RWPE2 (cell line): ENCODE measurements around the gene COL8A1.
A peak's percentile ranks its signal among the peaks of the same experiment; 100 is the strongest.

Experiments used
- ATAC-seq: fragments of 200-7000 bp; cut with Tn5 transposase; 3 replicates; pipeline ENCODE4 v1.9.1; 2021; ENCODE audit warnings: low read depth
- DNase-seq: peaks from one replicate; pipeline ENCODE4 v3.0.0-alpha.2; 2020; ENCODE audit warnings: low spot score
- H3K27ac ChIP-seq: fragments of 450-650 bp; 2 replicates; pipeline ENCODE4 v1.5.1; 2017; ENCODE audit warnings: mild to moderate bottlenecking; ENCODE audit not compliant: poor library complexity, severe bottlenecking
- H3K27me3 ChIP-seq: fragments of 250-450 bp; sonication (Bioruptor Pico); 2 replicates; pipeline ENCODE4 v1.5.1; 2021; ENCODE audit warnings: mild to moderate bottlenecking, moderate library complexity; ENCODE audit not compliant: insufficient read depth, poor library complexity, severe bottlenecking
- H3K36me3 ChIP-seq: fragments of 250-450 bp; sonication (Bioruptor Pico); 2 replicates; pipeline ENCODE4 v1.5.1; 2020; ENCODE audit warnings: low read depth, mild to moderate bottlenecking, moderate library complexity
- H3K4me1 ChIP-seq: fragments of 250-450 bp; sonication (Bioruptor Pico); 2 replicates; pipeline ENCODE4 v1.5.1; 2021; ENCODE audit warnings: mild to moderate bottlenecking, moderate library complexity; ENCODE audit not compliant: insufficient read depth, poor library complexity, severe bottlenecking
- H3K4me3 ChIP-seq: fragments of 250-450 bp; sonication (Bioruptor Pico); 2 replicates; pipeline ENCODE4 v1.5.1; 2021; ENCODE audit warnings: mild to moderate bottlenecking, moderate library complexity; ENCODE audit not compliant: severe bottlenecking
- H3K9me3 ChIP-seq: fragments of 250-450 bp; sonication (Bioruptor Pico); 2 replicates; pipeline ENCODE4 v1.5.1; 2021; ENCODE audit warnings: mild to moderate bottlenecking, moderate library complexity; ENCODE audit not compliant: severe bottlenecking
- TF ChIP-seq, protein P1 (sequence below): fragments of 450-650 bp; IDR thresholded peaks from one replicate; pipeline ENCODE4 v1.5.1; 2017; ENCODE audit warnings: mild to moderate bottlenecking, moderate library complexity; ENCODE audit not compliant: poor library complexity, severe bottlenecking

COL8A1 gene

DNA sequence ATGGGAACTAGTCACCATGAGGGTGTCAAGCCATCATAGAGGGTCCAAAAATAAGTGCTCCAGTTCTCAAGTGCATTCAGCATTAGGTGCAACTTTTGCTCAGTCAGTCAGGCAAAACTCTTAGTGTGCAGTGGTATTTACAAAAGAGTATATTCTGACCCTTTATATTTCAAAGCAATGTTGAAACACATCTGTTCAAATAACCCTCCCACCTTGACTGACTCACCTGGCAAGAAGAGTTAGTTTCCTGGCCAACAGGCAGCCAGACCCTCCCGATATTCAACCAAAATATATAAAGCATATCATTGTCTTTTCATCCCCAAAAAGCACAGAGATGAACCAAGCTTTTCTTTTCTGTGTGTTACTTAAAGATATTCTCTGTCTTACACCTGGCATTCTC lies 7.6 kb upstream of the COL8A1 start:
- Histone ChIP-seq H3K27me3 (no peaks in the 10 kb centered on the region), H3K27ac (peak overlapping the region; percentile 99), H3K4me1 (peaks cover 51% of the 10 kb centered on the region), H3K36me3 (no peaks in the 10 kb centered on the region), H3K9me3 (no peaks in the 10 kb centered on the region), H3K4me3 (no peak overlapping the region)
- ATAC-seq (peak; percentile 84), DNase-seq (no peak)
- TF ChIP-seq, protein P1, sequence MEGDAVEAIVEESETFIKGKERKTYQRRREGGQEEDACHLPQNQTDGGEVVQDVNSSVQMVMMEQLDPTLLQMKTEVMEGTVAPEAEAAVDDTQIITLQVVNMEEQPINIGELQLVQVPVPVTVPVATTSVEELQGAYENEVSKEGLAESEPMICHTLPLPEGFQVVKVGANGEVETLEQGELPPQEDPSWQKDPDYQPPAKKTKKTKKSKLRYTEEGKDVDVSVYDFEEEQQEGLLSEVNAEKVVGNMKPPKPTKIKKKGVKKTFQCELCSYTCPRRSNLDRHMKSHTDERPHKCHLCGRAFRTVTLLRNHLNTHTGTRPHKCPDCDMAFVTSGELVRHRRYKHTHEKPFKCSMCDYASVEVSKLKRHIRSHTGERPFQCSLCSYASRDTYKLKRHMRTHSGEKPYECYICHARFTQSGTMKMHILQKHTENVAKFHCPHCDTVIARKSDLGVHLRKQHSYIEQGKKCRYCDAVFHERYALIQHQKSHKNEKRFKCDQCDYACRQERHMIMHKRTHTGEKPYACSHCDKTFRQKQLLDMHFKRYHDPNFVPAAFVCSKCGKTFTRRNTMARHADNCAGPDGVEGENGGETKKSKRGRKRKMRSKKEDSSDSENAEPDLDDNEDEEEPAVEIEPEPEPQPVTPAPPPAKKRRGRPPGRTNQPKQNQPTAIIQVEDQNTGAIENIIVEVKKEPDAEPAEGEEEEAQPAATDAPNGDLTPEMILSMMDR: no peak

DNA sequence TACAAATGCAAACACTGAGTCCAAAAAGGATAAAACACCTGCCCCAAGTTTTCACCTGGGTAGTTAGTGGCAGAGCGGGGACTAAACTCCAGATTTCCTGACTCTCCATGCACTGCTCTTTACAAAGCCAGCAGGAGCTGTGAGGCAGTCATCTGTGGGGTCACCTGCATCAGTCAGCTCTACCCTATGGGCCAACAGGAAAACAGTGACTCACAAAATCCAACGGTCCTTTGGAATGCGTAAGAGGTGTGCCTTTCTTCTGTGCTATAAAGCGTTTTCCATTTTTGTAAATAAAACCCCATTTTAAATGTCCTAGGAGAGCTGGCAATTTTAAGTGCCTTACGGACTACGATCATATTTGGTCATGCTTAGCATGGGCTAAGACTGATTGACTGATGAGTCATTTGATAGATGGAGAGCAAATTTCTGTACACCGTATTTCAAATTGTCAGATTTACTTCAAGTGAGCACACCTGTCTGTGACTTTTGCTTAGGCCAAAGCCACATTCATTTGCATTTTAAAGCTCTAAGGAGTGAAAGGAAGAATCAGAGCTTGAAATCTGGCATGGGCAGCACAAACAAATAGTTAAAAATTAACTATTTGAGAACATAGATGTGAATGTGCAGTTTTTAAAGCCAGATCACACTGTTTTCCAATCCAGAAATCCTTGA lies 4.4 kb upstream of the COL8A1 start:
- H3K27ac ChIP-seq: peak overlapping the region; percentile 99
- no peak for DNase-seq
- no peaks in the 10 kb centered on the region for H3K9me3 ChIP-seq
- TF ChIP-seq, protein P1: no peak
- H3K4me3 ChIP-seq: no peak overlapping the region
- H3K4me1 ChIP-seq: peaks cover 47% of the 10 kb centered on the region
- no peaks in the 10 kb centered on the region for H3K27me3 ChIP-seq
- ATAC-seq: peak; percentile 48
- no peaks in the 10 kb centered on the region for H3K36me3 ChIP-seq

- ATAC-seq (no peak), DNase-seq (no peak)
- Histone ChIP-seq H3K27me3 (no peaks in the 10 kb centered on the region), H3K9me3 (no peaks in the 10 kb centered on the region), H3K36me3 (peaks cover 6% of the 10 kb centered on the region), H3K4me3 (no peak overlapping the region), H3K4me1 (peaks cover 52% of the 10 kb centered on the region), H3K27ac (peak overlapping the region; percentile 99)
- TF ChIP-seq, protein P1: no peak
These were observed 3.5 kb upstream of the COL8A1 start for GRCh38 chr3:99634881-99635280.

DNA sequence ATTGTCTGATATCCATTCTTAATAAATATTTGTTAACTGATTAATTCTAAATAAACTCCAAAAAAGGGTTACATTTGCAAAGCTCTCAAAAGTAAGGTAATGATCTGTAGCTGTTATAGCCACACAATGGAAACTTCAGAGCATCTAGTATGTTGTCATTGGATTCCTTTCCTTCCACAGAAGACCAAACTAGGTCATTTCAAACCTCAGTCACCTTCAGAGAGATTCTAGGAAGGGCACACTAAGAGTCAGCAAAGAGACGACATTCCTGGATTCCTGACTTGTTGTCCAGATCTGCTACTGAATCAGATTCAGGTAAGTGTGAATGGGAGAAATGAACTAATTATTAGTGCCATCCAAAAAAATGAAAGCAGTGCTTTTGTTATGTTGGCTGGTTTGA lies 3.0 kb upstream of the COL8A1 start:
- no peaks in the 10 kb centered on the region for H3K9me3 ChIP-seq
- no peak overlapping the region for H3K4me3 ChIP-seq
- H3K36me3 ChIP-seq: peaks cover 8% of the 10 kb centered on the region
- H3K4me1 ChIP-seq: peaks cover 48% of the 10 kb centered on the region
- ATAC-seq (no peak), DNase-seq (no peak)
- TF ChIP-seq, protein P1: no peak
- peak overlapping the region; percentile 99 for H3K27ac ChIP-seq
- H3K27me3 ChIP-seq: no peaks in the 10 kb centered on the region

DNA sequence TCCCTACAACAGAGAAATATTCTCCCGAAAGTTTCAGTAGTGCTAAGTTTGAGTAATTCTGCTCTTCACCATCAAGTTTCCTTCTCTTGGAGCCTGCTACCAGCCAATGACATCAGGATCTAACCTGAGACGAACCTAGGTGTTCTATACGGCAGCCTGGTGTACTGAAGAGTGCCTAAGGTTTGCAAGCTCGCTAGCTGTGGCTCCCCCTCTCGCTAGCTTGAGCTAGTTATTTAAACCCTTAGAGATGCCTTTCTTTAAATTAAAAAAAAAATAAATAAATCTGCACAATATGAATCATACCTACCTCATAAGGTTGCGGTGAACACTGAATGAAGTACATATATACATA lies 1.4 kb upstream of the COL8A1 start:
- Histone ChIP-seq H3K4me3 (peak overlapping the region; percentile 41), H3K36me3 (peaks cover 23% of the 10 kb centered on the region), H3K27ac (peak overlapping the region; percentile 99), H3K9me3 (no peaks in the 10 kb centered on the region), H3K27me3 (no peaks in the 10 kb centered on the region), H3K4me1 (peaks cover 49% of the 10 kb centered on the region)
- DNase-seq: no peak
- TF ChIP-seq, protein P1: peak; percentile 70
- peak; percentile 69 for ATAC-seq
